Measurements from ENCODE around the gene TFF2.

DNA sequence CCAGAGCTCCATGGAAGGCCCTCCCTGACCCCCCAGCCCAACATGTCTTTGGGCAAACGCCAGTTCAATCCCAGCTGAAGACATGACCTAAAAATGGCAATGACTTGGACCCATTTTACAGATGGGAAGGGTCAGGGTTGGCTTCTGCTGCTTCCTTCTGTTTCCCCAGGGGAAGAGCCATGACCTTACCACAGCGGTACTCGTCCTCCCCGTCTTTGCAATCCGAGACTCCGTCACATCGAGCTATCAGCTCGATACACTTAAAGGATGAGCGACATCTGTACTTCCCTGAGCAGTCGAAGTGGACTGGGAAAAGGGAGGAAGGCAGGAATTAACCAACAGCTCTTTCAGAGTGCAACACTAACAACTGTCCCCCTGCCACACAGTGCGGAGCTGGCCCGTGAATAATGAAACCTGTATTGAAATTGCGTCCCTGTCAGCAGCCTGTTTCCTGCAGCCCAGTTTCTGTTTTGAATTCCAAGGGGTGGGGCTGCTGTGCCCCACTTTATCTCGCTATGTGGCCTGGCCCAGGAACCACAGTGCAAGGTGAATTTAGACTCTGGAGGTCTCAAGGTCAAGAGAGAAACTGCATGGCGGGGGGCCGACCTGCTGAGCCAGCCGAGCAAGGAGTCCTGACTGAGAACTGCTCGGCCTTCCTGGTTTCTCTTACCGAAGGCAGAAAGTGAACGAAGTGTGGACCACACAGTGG lies 38.1 kb upstream of the TFF2 start:
- TF ChIP-seq CTCF (IDR thresholded peaks at IDR 0.05) (no peak), FOSL2 (IDR thresholded peaks at IDR 0.05; ENCODE audit: borderline replicate concordance, low read depth) (no peak), TAF1 (IDR thresholded peaks at IDR 0.05; ENCODE audit: borderline replicate concordance, low read depth, low read length) (no peak), SMC3 (IDR thresholded peaks at IDR 0.05; ENCODE audit: low read depth, low read length) (no peak), RCOR1 (IDR thresholded peaks at IDR 0.05; ENCODE audit: low read length) (no peak), SIN3A (IDR thresholded peaks at IDR 0.05; ENCODE audit: borderline replicate concordance, low read depth, low read length) (no peak), NRF1 (IDR thresholded peaks at IDR 0.05; ENCODE audit: low read depth, low read length) (no peak), MXI1 (IDR thresholded peaks at IDR 0.05; ENCODE audit: low read depth, low read length) (no peak), GABPA (IDR thresholded peaks at IDR 0.05; ENCODE audit: low read depth) (no peak), EP300 (IDR thresholded peaks at IDR 0.05; ENCODE audit: borderline replicate concordance in 1 of 2, low read depth in 1 of 2, low read length in 1 of 2) (no peak), TCF12 (IDR thresholded peaks at IDR 0.05) (no peak), TEAD4 (IDR thresholded peaks at IDR 0.05; ENCODE audit: borderline replicate concordance, insufficient read depth) (no peak)
- TF ChIP-seq, protein P1, sequence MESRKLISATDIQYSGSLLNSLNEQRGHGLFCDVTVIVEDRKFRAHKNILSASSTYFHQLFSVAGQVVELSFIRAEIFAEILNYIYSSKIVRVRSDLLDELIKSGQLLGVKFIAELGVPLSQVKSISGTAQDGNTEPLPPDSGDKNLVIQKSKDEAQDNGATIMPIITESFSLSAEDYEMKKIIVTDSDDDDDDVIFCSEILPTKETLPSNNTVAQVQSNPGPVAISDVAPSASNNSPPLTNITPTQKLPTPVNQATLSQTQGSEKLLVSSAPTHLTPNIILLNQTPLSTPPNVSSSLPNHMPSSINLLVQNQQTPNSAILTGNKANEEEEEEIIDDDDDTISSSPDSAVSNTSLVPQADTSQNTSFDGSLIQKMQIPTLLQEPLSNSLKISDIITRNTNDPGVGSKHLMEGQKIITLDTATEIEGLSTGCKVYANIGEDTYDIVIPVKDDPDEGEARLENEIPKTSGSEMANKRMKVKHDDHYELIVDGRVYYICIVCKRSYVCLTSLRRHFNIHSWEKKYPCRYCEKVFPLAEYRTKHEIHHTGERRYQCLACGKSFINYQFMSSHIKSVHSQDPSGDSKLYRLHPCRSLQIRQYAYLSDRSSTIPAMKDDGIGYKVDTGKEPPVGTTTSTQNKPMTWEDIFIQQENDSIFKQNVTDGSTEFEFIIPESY (IDR thresholded peaks at IDR 0.05; ENCODE audit: borderline replicate concordance, low read depth) = no peak

All from SK-N-SH (cell line).